Measurements from ENCODE around the gene MCF2L. TPM values are rescaled to one million over a fixed set of nuclear protein-coding genes. Genes with fewer than 3 reads are reported as not detected.

The MCF2L gene
- total and polyA plus RNA-seq, 9 of the 15 experiments (the other 6 are each of a cell fraction or from before 2014, with no cell fraction given), result 0.05 to 0.25 (median 0.18) TPM; not detected in 5

DNA sequence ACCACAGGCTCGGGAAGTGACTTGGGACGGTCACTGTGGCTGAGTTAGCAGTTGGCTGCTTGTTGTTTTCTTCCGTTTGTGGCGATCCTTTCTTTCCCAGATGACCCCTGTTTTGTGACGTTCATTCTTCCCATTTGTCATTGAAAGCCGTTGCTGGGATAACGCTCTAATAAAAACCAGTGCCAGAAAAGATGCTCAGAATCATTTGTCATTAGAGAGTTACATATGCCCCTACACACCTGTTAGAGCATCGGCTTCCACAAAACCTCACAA, 39.3 kb upstream of the MCF2L start:
- ChIA-PET CTCF (ENCODE audit: low intra/inter-chr PET ratio) (no interaction called here), POLR2A (no interaction called here)
- Histone ChIP-seq H3K4me2 (ENCODE audit: insufficient read depth, low read length) (no peak overlapping the region), H3K9me1 (ENCODE audit: control insufficient read depth, insufficient read depth, low read length) (no peaks in the 10 kb centered on the region), H2AFZ (ENCODE audit: low read depth, low read length) (no peak overlapping the region), H3K9me3 (replicated peaks; ENCODE audit: control insufficient read depth, insufficient read depth, low read depth, low read length) (no peaks in the 10 kb centered on the region; the same call in 1 of the 2 replicates), H3K27ac (ENCODE audit: extremely low read depth, low read depth, low read length) (no peak overlapping the region), H3K4me1 (replicated peaks in 1 of 2; ENCODE audit: control insufficient read depth in 2 of 2, insufficient read depth in 2 of 2, low read length in 2 of 2) (no peaks in the 10 kb centered on the region; a peak in 1 of 5 replicates), H3K36me3 (ENCODE audit: control insufficient read depth, insufficient read depth, low read length) (no peaks in the 10 kb centered on the region), H3K9ac (ENCODE audit: insufficient read depth in 1 of 2, low read depth in 2 of 2, low read length in 2 of 2) (no peak overlapping the region), H3K27me3 (ENCODE audit: control insufficient read depth in 2 of 2, insufficient read depth in 2 of 2, low read length in 2 of 2) (peaks cover 5 to 47% of the 10 kb centered on the region in 2 experiments; a peak in 4 of 5 replicates), H4K20me1 (replicated peaks; ENCODE audit: control insufficient read depth, insufficient read depth, low read length) (no peaks in the 10 kb centered on the region), H3K4me3 (no peak overlapping the region), H3K79me2 (ENCODE audit: control insufficient read depth, insufficient read depth, low read length) (no peaks in the 10 kb centered on the region)
- DNase-seq (ENCODE audit: extremely low read depth in 1 of 4, low spot score in 3 of 4) (no peak), FAIRE-seq (no peak), ATAC-seq (no peak)
- no TSS peak for BruUV-seq (replicated peaks)
- in situ Hi-C loops (cut with MboI), result loop anchor here (25.0 kb wide), 1 partner anchor 458 kb away; no protein-coding TSS in a partner anchor
- WGBS (ENCODE audit: insufficient coverage, low coverage, missing lambda C conversion rate), result 7% methylated on average over 7 of the region's 8 CpGs
- intact Hi-C loops (cut with micrococcal nuclease), result no loop called here
- TF ChIP-seq NFIC (IDR thresholded peaks at IDR 0.05), result no peak
- no peak for TF ChIP-seq SAP30 (IDR thresholded peaks at IDR 0.05; ENCODE audit: borderline replicate concordance, insufficient read depth, low read depth, low read length, poor library complexity, severe bottlenecking)
- TF ChIP-seq TCF7L2 (IDR thresholded peaks at IDR 0.05; ENCODE audit: low read depth, low read length), result no peak
- TF ChIP-seq HNRNPH1 (optimal IDR thresholded peaks at IDR 0.05; ENCODE audit: low read depth, low read length), result no peak
- TF ChIP-seq SIRT6 (IDR thresholded peaks at IDR 0.05; ENCODE audit: low read depth, low read length), result no peak
- TF ChIP-seq GMEB1 (CRISPR knock-in tag; IDR thresholded peaks at IDR 0.05), result no peak
- TF ChIP-seq, protein P1, sequence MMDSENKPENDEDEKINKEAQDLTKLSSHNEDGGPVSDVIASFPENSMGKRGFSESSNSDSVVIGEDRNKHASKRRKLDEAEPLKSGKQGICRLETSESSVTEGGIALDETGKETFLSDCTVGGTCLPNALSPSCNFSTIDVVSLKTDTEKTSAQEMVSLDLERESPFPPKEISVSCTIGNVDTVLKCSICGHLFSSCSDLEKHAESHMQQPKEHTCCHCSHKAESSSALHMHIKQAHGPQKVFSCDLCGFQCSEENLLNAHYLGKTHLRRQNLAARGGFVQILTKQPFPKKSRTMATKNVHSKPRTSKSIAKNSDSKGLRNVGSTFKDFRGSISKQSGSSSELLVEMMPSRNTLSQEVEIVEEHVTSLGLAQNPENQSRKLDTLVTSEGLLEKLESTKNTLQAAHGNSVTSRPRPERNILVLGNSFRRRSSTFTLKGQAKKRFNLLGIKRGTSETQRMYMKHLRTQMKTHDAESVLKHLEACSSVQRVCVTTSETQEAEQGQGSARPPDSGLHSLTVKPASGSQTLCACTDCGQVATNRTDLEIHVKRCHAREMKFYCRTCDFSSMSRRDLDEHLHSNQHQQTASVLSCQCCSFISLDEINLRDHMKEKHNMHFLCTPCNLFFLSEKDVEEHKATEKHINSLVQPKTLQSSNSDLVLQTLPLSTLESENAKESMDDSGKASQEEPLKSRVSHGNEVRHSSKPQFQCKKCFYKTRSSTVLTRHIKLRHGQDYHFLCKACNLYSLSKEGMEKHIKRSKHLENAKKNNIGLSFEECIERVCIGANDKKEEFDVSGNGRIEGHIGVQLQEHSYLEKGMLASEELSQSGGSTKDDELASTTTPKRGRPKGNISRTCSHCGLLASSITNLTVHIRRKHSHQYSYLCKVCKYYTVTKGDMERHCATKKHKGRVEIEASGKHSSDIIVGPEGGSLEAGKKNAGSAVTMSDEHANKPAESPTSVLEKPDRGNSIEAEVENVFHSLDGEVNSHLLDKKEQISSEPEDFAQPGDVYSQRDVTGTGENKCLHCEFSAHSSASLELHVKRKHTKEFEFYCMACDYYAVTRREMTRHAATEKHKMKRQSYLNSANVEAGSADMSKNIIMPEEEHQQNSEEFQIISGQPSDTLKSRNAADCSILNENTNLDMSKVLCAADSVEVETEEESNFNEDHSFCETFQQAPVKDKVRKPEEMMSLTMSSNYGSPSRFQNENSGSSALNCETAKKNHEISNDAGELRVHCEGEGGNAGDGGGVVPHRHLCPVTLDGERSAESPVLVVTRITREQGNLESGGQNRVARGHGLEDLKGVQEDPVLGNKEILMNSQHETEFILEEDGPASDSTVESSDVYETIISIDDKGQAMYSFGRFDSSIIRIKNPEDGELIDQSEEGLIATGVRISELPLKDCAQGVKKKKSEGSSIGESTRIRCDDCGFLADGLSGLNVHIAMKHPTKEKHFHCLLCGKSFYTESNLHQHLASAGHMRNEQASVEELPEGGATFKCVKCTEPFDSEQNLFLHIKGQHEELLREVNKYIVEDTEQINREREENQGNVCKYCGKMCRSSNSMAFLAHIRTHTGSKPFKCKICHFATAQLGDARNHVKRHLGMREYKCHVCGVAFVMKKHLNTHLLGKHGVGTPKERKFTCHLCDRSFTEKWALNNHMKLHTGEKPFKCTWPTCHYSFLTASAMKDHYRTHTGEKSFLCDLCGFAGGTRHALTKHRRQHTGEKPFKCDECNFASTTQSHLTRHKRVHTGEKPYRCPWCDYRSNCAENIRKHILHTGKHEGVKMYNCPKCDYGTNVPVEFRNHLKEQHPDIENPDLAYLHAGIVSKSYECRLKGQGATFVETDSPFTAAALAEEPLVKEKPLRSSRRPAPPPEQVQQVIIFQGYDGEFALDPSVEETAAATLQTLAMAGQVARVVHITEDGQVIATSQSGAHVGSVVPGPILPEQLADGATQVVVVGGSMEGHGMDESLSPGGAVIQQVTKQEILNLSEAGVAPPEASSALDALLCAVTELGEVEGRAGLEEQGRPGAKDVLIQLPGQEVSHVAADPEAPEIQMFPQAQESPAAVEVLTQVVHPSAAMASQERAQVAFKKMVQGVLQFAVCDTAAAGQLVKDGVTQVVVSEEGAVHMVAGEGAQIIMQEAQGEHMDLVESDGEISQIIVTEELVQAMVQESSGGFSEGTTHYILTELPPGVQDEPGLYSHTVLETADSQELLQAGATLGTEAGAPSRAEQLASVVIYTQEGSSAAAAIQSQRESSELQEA (IDR thresholded peaks at IDR 0.05; ENCODE audit: low read depth), result no peak
- TF ChIP-seq, protein P2, sequence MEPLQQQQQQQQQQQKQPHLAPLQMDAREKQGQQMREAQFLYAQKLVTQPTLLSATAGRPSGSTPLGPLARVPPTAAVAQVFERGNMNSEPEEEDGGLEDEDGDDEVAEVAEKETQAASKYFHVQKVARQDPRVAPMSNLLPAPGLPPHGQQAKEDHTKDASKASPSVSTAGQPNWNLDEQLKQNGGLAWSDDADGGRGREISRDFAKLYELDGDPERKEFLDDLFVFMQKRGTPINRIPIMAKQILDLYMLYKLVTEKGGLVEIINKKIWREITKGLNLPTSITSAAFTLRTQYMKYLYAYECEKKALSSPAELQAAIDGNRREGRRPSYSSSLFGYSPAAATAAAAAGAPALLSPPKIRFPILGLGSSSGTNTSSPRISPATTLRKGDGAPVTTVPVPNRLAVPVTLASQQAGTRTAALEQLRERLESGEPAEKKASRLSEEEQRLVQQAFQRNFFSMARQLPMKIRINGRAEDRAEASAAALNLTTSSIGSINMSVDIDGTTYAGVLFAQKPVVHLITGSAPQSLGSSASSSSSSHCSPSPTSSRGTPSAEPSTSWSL (CRISPR knock-in tag; IDR thresholded peaks at IDR 0.05; ENCODE audit: borderline replicate concordance), result no peak
- TF ChIP-seq TCF3 (CRISPR knock-in tag; IDR thresholded peaks at IDR 0.05), result no peak
- no peak for TF ChIP-seq ZNF197 (CRISPR knock-in tag; IDR thresholded peaks at IDR 0.05; ENCODE audit: low read depth)

Measured in K562 (cell line).